ENCODE data around the gene CDK2AP2.
"Not testable (repeated sequence)": the region's sequence is repeated elsewhere in the genome, so short reads cannot be mapped to it uniquely, and the experiment has no call there.

DNA sequence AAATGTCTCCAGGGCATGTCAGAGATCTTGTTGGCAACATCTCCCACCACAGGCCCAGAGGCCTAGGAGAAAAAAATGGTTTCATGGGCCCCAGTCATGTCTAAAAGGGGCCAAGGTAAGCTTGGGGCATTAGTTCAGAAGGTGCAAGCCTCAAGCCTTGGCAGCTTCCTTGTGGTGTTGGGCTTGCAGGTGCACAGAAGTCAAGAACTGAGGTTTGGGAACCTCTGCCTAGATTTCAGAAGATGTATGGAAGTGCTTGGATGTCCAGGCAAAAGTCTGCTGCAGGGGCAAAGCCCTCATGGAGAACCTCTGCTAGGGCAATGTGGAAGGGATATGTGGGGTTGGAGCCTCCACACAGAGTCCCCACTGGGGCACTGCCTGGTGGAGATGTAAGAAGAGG, 43.7 kb upstream of the CDK2AP2 start:
- TF ChIP-seq EZH2 (IDR thresholded peaks at IDR 0.05; ENCODE audit: insufficient read depth, poor library complexity, severe bottlenecking); EZH2phosphoT487 (IDR thresholded peaks at IDR 0.05; ENCODE audit: insufficient read depth, low read depth): not testable (repeated sequence)

All from GM23248 (cell line).